ENCODE results near the gene SRPRB. TPM values are rescaled to one million over a fixed set of nuclear protein-coding genes. Genes with fewer than 3 reads are reported as not detected.
"Not testable (repeated sequence)": the region's sequence is repeated elsewhere in the genome, so short reads cannot be mapped to it uniquely, and the experiment has no call there.

The SRPRB gene
- total RNA-seq, 1 donor from 2014 or later, result 91.5 TPM

DNA sequence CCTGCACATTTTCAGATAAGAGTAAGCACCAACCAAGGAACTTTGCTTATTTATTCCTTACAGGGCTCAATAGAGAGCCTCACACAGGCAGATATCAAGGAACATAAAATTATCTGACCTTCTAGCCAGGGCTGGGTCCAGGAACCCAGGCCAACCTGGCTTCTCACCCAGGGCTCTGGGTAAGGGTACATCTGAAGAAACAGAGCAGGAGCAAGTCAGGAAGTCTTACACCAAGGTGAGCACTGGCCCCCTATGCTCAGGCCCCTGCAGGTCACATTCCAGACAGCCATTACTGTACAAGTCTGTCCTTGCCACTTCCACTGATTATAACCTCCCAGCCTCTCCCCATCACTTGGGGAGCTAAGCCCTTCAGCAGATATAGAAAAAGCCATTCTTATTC lies 40.4 kb upstream of the SRPRB start:
- Mint-ChIP-seq H3K4me3 (ENCODE audit: low read depth) (no peak overlapping the region), H3K27me3 (ENCODE audit: low read depth) (peaks cover 7% of the 10 kb centered on the region), H3K9me3 (no peaks in the 10 kb centered on the region), H3K27ac (no peak overlapping the region), H3K4me1 (ENCODE audit: low read depth) (no peaks in the 10 kb centered on the region), H3K36me3 (ENCODE audit: low read depth) (no peaks in the 10 kb centered on the region)
- intact Hi-C loops (cut with micrococcal nuclease), result no loop called here
- no peak for DNase-seq (ENCODE audit: low spot score)

DNA sequence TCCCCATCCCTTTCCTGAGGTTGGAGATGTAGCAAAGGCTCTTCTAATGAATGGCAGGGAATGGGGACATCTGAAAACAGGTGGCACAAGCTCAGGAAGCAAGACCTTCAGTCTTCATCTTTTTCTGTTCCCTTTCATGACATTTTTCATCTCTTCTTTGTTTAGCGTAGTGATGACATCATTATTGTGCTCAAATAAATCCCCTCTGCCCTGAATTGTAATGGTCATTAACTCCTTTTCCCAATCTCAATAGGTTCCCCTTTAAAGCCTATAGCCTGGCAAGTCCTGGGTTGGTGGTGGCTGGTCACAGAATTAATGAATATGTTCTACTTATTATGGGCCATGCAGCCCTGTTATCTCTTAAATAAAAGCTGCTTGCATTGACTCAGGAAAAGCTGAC lies 38.0 kb upstream of the SRPRB start:
- Mint-ChIP-seq H3K4me3 (ENCODE audit: low read depth) (no peak overlapping the region), H3K9me3 (no peaks in the 10 kb centered on the region), H3K27me3 (ENCODE audit: low read depth) (peaks cover 7% of the 10 kb centered on the region), H3K4me1 (ENCODE audit: low read depth) (no peaks in the 10 kb centered on the region), H3K36me3 (ENCODE audit: low read depth) (no peaks in the 10 kb centered on the region), H3K27ac (no peak overlapping the region)
- intact Hi-C loops (cut with micrococcal nuclease), result no loop called here
- no peak for DNase-seq (ENCODE audit: low spot score)

DNA sequence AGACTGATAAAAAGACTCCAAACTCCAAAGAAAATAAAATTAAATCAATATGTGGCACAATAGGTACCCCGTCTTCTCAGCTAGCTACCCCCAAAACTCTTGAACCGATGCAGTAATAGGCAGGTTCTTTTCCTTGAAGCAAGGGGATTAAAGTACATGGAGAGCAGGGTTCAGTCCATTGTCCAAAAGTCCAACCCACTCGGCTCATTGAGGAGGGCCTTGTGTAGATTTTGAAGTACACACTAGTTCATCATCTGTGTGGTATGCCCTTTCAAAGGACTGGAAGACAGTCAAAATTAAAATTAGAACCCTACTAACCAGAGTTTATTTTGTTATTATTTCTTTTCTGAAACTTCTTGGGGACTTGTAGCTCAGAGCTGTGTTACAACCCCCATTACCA lies 36.1 kb upstream of the SRPRB start:
- Mint-ChIP-seq H3K9me3 (no peaks in the 10 kb centered on the region), H3K27ac (no peak overlapping the region), H3K36me3 (ENCODE audit: low read depth) (no peaks in the 10 kb centered on the region), H3K4me1 (ENCODE audit: low read depth) (no peaks in the 10 kb centered on the region), H3K4me3 (ENCODE audit: low read depth) (no peak overlapping the region), H3K27me3 (ENCODE audit: low read depth) (peaks cover 4% of the 10 kb centered on the region)
- no peak for DNase-seq (ENCODE audit: low spot score)
- intact Hi-C loops (cut with micrococcal nuclease), result no loop called here

DNA sequence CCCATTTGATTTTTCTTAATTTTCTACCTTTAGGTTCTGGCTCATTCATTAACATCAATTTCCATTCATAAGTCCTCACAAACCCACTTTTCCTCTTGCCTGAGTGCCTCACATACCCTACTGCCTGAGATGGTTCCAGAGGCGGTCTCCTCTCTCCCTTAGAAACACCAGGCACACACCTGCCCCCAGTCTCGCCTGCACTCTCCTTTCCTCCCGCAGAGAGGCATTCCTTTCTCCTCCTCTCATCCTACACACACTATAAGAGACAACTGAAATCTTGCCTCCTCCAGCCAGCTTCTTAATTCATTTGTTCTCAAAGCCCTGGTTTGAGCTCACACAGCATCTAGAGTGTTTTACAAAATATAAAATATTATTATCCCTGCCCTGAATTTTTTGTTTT lies 31.9 kb upstream of the SRPRB start:
- H3K27me3 Mint-ChIP-seq (ENCODE audit: low read depth), result peaks cover 1% of the 10 kb centered on the region
- no peak for DNase-seq (ENCODE audit: low spot score)
- H3K9me3 Mint-ChIP-seq, result no peaks in the 10 kb centered on the region
- H3K4me3 Mint-ChIP-seq (ENCODE audit: low read depth), result no peak overlapping the region
- intact Hi-C loops (cut with micrococcal nuclease), result no loop called here
- H3K4me1 Mint-ChIP-seq (ENCODE audit: low read depth), result no peaks in the 10 kb centered on the region
- no peaks in the 10 kb centered on the region for H3K36me3 Mint-ChIP-seq (ENCODE audit: low read depth)
- no peak overlapping the region for H3K27ac Mint-ChIP-seq

DNA sequence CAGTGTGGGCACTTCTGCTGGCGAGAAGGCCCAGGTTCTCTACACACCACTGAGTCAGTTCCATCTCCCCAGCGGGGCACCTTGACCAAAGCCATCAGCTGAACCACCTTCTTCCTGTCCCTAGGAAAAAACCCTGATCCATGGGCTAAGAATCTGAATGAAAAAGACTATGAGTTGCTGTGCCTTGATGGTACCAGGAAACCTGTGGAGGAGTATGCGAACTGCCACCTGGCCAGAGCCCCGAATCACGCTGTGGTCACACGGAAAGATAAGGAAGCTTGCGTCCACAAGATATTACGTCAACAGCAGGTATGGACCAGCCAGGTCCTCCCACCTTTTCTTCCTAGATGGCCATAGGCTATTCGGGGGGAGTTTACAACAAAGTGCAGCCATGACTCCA lies 30.3 kb upstream of the SRPRB start:
- DNase-seq (ENCODE audit: low spot score), result no peak
- peaks cover 1% of the 10 kb centered on the region for H3K27me3 Mint-ChIP-seq (ENCODE audit: low read depth)
- intact Hi-C loops (cut with micrococcal nuclease), result no loop called here
- no peaks in the 10 kb centered on the region for H3K36me3 Mint-ChIP-seq (ENCODE audit: low read depth)
- H3K4me1 Mint-ChIP-seq (ENCODE audit: low read depth), result no peaks in the 10 kb centered on the region
- H3K9me3 Mint-ChIP-seq, result no peaks in the 10 kb centered on the region
- H3K27ac Mint-ChIP-seq, result no peak overlapping the region
- no peak overlapping the region for H3K4me3 Mint-ChIP-seq (ENCODE audit: low read depth)

DNA sequence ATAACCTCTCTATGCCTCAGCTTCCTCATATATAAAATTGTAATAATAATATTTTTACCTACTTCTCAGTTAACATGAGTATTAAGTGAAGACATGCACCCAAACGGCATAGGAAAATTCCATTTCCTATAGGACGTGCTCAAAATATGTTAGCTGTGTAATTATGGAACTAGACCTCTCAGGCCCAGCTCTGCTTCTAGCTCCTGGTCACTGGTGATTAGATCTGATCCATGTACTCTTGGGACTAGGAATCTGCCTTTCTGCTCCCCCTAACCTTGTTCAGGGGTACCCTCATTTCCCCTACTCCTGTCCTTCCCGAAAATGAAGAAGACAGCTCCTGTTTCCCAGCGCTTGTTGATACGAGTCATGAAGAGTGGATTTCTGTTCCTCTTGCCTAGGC lies 29.8 kb upstream of the SRPRB start:
- Mint-ChIP-seq H3K4me3 (ENCODE audit: low read depth) (no peak overlapping the region), H3K36me3 (ENCODE audit: low read depth) (no peaks in the 10 kb centered on the region), H3K9me3 (no peaks in the 10 kb centered on the region), H3K27me3 (ENCODE audit: low read depth) (peaks cover 1% of the 10 kb centered on the region), H3K4me1 (ENCODE audit: low read depth) (no peaks in the 10 kb centered on the region), H3K27ac (no peak overlapping the region)
- intact Hi-C loops (cut with micrococcal nuclease), result no loop called here
- DNase-seq (ENCODE audit: low spot score), result no peak

DNA sequence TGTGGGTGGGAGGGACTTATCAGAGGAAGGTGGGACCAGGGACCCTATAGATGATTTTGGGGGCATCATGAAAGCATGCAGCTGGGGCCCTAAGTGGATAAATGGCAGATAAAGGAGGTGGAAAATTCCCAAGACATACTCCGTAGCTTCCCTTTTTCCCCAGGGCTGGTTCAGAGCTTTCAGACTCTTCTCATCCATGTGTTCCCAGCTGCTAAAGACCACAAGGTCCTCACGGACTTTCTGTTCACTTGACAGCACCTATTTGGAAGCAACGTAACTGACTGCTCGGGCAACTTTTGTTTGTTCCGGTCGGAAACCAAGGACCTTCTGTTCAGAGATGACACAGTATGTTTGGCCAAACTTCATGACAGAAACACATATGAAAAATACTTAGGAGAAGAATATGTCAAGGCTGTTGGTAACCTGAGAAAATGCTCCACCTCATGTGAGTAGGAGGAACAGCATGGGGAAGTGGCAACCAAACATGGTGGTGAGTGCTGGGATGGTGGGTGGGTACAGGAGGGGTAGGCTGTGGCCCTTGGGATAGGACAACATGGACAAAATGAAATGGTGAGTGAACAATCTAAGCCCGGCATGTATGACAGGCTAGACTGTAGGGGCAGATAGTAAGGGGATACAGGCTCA lies 28.7 kb upstream of the SRPRB start:
- intact Hi-C loops (cut with micrococcal nuclease), result no loop called here
- no peak overlapping the region for H3K27ac Mint-ChIP-seq
- no peaks in the 10 kb centered on the region for H3K9me3 Mint-ChIP-seq
- peaks cover 7% of the 10 kb centered on the region for H3K27me3 Mint-ChIP-seq (ENCODE audit: low read depth)
- H3K36me3 Mint-ChIP-seq (ENCODE audit: low read depth), result no peaks in the 10 kb centered on the region
- no peak for DNase-seq (ENCODE audit: low spot score)
- no peak overlapping the region for H3K4me3 Mint-ChIP-seq (ENCODE audit: low read depth)
- no peaks in the 10 kb centered on the region for H3K4me1 Mint-ChIP-seq (ENCODE audit: low read depth)

DNA sequence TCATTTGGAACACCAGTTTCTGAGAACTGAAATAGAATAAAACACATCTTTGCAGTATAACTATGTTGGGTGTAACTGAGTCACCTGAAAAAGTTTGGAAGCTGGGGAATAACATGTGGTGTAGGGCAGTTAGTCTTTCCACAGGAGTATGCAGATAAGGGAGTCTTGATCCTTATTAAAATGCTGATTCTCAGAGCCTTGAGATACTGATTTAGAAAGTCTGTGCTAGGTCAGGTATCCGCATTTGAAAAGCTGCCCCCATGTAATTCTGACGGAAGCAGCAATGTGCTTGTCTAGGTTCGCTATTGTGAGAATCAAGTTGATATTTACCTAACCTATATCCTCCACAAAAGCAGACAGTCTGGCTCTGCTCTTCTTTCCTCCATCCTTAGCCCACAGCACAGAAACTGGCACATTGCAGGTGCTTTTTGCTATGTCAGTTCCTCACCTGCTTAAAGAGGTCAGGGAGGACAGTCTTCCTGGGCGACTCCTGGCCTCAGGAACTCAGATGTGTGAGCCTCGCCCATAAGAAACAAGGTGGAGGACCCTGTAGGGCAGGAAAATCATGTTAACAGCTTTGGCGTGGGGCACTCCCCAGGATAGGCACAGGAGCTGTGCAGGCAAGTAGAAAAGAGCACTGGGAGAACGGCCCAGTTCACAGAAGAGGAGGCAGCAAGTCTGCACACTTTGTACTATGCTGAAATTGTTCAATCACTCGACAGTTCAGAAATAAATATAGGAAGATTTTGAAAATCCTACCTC lies 27.6 kb upstream of the SRPRB start:
- Mint-ChIP-seq H3K9me3 (no peaks in the 10 kb centered on the region), H3K36me3 (ENCODE audit: low read depth) (no peaks in the 10 kb centered on the region), H3K4me3 (ENCODE audit: low read depth) (no peak overlapping the region), H3K27me3 (ENCODE audit: low read depth) (peaks cover 16% of the 10 kb centered on the region), H3K4me1 (ENCODE audit: low read depth) (no peaks in the 10 kb centered on the region), H3K27ac (no peak overlapping the region)
- intact Hi-C loops (cut with micrococcal nuclease), result no loop called here
- DNase-seq (ENCODE audit: low spot score), result no peak

DNA sequence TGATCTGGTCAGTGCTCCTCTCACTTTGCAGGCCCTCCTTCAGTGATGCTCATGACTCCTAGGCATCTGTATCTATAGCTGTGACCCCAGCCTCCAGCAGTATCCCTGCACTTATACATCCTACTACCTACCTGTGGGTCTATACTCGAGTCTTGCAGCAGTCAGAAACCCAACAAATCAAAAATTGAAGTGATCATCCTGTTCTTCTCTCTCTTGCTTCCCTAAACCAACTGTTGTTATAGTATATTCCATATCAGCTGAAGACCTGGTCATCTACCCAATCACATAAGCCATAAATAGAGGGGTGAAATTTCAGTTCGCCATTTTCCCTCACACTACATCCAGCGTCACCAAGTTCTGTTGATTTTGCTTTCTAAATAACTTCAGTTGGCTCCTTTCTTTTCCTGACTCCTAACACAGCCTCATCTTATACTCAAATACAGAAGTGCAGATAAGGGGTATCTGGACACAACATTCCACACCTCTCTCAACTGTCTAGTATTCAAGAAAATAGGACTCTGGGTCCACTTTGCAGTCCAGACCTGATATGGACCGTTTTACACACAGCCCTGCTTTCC lies 25.9 kb upstream of the SRPRB start:
- H3K4me1 Mint-ChIP-seq (ENCODE audit: low read depth), result no peaks in the 10 kb centered on the region
- H3K27ac Mint-ChIP-seq, result no peak overlapping the region
- peaks cover 20% of the 10 kb centered on the region for H3K27me3 Mint-ChIP-seq (ENCODE audit: low read depth)
- DNase-seq (ENCODE audit: low spot score), result no peak
- no peaks in the 10 kb centered on the region for H3K9me3 Mint-ChIP-seq
- H3K4me3 Mint-ChIP-seq (ENCODE audit: low read depth), result no peak overlapping the region
- H3K36me3 Mint-ChIP-seq (ENCODE audit: low read depth), result no peaks in the 10 kb centered on the region
- intact Hi-C loops (cut with micrococcal nuclease), result no loop called here

DNA sequence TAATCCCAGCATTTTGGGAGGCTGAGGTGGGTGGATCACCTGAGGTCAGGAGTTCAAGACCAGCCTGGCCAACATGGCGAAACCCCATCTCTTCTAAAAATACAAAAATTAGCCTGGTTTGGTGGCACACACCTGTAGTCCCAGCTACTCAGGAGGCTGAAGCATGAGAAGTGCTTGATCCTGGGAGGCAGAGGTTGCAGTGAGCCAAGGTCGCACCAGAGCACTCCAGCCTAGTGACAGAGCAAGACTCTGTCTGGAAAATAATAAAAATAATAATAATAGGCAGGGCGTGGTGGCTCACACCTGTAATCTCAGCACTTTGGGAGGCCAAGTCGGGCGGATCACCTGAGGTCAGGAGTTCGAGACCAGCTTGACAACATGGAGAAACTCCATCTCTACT lies 24.9 kb upstream of the SRPRB start:
- H3K27me3 Mint-ChIP-seq (ENCODE audit: low read depth), result peaks cover 20% of the 10 kb centered on the region
- DNase-seq (ENCODE audit: low spot score); H3K9me3 Mint-ChIP-seq; H3K27ac Mint-ChIP-seq; H3K4me1 Mint-ChIP-seq (ENCODE audit: low read depth); H3K36me3 Mint-ChIP-seq (ENCODE audit: low read depth); H3K4me3 Mint-ChIP-seq (ENCODE audit: low read depth); intact Hi-C loops (cut with micrococcal nuclease): not testable (repeated sequence)

DNA sequence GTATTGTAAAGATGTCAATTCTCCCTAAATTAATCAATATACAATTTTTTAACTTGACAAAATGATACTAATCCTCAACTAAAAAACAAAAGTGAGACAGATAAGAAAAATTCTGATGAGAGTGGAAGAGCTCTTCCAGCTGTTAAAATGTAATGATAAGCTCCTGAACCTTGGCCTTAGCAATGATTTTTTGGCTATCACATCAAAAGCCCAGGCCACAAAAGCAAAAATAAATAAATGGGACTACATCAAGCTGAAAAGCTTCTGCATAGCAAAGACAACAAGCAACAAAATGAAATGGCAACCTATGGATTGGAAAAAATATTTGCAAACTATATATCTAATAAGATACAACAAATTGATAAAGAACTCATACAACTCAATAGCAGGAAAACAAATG lies 24.0 kb upstream of the SRPRB start:
- no peak overlapping the region for H3K27ac Mint-ChIP-seq
- no peak for DNase-seq (ENCODE audit: low spot score)
- H3K27me3 Mint-ChIP-seq (ENCODE audit: low read depth), result peaks cover 20% of the 10 kb centered on the region
- no peaks in the 10 kb centered on the region for H3K36me3 Mint-ChIP-seq (ENCODE audit: low read depth)
- H3K4me3 Mint-ChIP-seq (ENCODE audit: low read depth), result no peak overlapping the region
- intact Hi-C loops (cut with micrococcal nuclease), result no loop called here
- no peaks in the 10 kb centered on the region for H3K4me1 Mint-ChIP-seq (ENCODE audit: low read depth)
- H3K9me3 Mint-ChIP-seq, result no peaks in the 10 kb centered on the region

DNA sequence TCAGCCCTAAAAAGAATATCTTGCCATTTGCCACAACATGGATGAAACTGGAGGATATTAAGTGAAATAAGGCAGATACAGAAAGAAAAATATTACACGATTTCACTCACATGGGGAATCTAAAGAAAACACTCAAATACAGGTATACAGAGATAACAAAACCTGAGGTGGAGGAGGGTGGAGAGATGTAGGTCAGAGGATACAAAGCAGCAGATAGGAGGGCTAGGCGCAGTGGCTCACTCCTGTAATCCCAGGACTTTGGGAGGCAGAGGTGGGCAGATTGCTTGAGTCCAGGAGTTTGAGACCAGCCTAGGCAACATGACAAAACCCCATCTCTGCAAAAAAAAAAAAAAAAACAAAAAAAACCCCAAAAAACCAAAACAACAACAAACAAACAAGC lies 23.2 kb upstream of the SRPRB start:
- no peaks in the 10 kb centered on the region for H3K9me3 Mint-ChIP-seq
- H3K27me3 Mint-ChIP-seq (ENCODE audit: low read depth), result peaks cover 23% of the 10 kb centered on the region
- H3K4me3 Mint-ChIP-seq (ENCODE audit: low read depth), result no peak overlapping the region
- H3K27ac Mint-ChIP-seq, result no peak overlapping the region
- DNase-seq (ENCODE audit: low spot score), result no peak
- no peaks in the 10 kb centered on the region for H3K36me3 Mint-ChIP-seq (ENCODE audit: low read depth)
- intact Hi-C loops (cut with micrococcal nuclease), result no loop called here
- H3K4me1 Mint-ChIP-seq (ENCODE audit: low read depth), result no peaks in the 10 kb centered on the region

DNA sequence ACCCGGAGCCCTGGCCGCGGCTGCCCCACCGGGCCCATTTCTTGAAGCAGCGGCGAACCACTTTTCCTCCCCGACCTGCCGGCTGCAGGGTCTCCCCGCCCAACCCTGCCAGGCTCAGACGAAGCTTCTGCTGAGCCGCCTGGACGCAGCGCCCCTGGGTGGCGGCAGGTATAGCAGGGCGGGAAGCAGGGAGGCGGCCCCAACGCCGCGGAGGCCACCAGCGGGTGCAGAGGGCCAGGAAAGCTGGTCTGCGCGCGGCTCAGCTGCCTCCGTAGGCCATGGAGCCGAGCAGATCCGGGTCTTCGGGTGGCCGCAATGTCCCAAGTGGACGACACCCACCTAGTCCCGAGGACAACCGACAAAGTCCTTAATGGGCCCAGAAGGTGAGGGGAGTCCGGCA lies 21.9 kb upstream of the SRPRB start:
- intact Hi-C loops (cut with micrococcal nuclease), result no loop called here
- no peaks in the 10 kb centered on the region for H3K36me3 Mint-ChIP-seq (ENCODE audit: low read depth)
- no peaks in the 10 kb centered on the region for H3K4me1 Mint-ChIP-seq (ENCODE audit: low read depth)
- no peak for DNase-seq (ENCODE audit: low spot score)
- no peaks in the 10 kb centered on the region for H3K9me3 Mint-ChIP-seq
- H3K27ac Mint-ChIP-seq, result no peak overlapping the region
- no peak overlapping the region for H3K4me3 Mint-ChIP-seq (ENCODE audit: low read depth)
- peaks cover 23% of the 10 kb centered on the region for H3K27me3 Mint-ChIP-seq (ENCODE audit: low read depth)
